A549 (cell line): ENCODE data around the gene LRCH1.

ENCODE experiments used
- BHLHE40 ChIP-seq: IDR thresholded peaks from 2 replicates; pipeline ENCODE4 v1.6.1; 2012; ENCODE audit warnings: low read depth, low read length, inconsistent platforms
- FOXS1 ChIP-seq: fragments of 250-450 bp; sonication (Bioruptor Pico); IDR thresholded peaks from 2 replicates; pipeline ENCODE4 v1.5.0; 2020; ENCODE audit warnings: mild to moderate bottlenecking, moderate library complexity
- JUNB ChIP-seq: fragments of >200 bp; sonication (Bioruptor Twin); formaldehyde crosslinking; IDR thresholded peaks from 2 replicates; pipeline ENCODE4 v1.6.1; 2016
- KDM5A ChIP-seq: fragments of 200-600 bp; sonication (generic); IDR thresholded peaks from 2 replicates; pipeline ENCODE4 v1.6.1; 2016; ENCODE audit warnings: antibody characterized with exemption, mild to moderate bottlenecking
- MYC ChIP-seq: IDR thresholded peaks from 2 replicates; pipeline ENCODE4 v1.6.1; 2012; ENCODE audit warnings: mild to moderate bottlenecking, inconsistent platforms, low read length, improper control_type of control experiment, borderline replicate concordance
- POLR2A ChIP-seq: IDR thresholded peaks from 2 replicates; pipeline ENCODE4 v1.6.1; 2012; ENCODE audit warnings: mild to moderate bottlenecking, low read length
- RCOR1 ChIP-seq: fragments of 150-350 bp; IDR thresholded peaks from 2 replicates; pipeline ENCODE4 v1.6.1; 2014; ENCODE audit warnings: antibody characterized with exemption, low read length, low read depth
- TF ChIP-seq, protein P1 (sequence below): fragments of >200 bp; sonication (Bioruptor Twin); formaldehyde crosslinking; IDR thresholded peaks from 3 replicates; pipeline ENCODE4 v1.5.1; 2016

DNA sequence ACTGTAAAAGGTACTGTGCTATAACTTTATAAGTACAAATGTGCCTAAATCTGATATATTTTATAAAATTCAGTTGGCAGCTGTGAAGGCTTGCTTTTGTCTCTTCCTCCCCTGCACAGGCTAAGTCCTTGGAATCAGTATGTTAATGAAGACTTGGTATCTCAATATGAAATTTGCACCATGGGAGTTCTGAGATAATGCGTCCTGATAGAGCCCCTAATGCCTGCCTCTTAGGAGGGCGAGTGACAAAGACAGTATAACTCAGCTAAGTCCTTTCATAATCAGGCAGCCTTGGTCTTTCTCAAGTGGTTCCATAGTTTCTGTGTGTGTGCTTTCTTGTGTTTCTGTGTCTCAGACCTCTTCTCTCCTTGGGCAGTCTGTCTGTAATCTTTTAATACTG is 14.7 kb downstream of the LRCH1 start:
- TF ChIP-seq KDM5A (no peak), POLR2A (no peak), BHLHE40 (no peak), JUNB (no peak), RCOR1 (no peak), FOXS1 (no peak), MYC (no peak)
- TF ChIP-seq, protein P1, sequence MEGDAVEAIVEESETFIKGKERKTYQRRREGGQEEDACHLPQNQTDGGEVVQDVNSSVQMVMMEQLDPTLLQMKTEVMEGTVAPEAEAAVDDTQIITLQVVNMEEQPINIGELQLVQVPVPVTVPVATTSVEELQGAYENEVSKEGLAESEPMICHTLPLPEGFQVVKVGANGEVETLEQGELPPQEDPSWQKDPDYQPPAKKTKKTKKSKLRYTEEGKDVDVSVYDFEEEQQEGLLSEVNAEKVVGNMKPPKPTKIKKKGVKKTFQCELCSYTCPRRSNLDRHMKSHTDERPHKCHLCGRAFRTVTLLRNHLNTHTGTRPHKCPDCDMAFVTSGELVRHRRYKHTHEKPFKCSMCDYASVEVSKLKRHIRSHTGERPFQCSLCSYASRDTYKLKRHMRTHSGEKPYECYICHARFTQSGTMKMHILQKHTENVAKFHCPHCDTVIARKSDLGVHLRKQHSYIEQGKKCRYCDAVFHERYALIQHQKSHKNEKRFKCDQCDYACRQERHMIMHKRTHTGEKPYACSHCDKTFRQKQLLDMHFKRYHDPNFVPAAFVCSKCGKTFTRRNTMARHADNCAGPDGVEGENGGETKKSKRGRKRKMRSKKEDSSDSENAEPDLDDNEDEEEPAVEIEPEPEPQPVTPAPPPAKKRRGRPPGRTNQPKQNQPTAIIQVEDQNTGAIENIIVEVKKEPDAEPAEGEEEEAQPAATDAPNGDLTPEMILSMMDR, result no peak
